ENCODE results near the gene ZEB1. TPM values are rescaled to one million over a fixed set of nuclear protein-coding genes. Genes with fewer than 3 reads are reported as not detected.

The ZEB1 gene
- total and polyA plus RNA-seq, 2 of the 13 experiments (the other 11 are each of a cell fraction or from before 2014, with no cell fraction given): 9.6 to 18.0 TPM

DNA sequence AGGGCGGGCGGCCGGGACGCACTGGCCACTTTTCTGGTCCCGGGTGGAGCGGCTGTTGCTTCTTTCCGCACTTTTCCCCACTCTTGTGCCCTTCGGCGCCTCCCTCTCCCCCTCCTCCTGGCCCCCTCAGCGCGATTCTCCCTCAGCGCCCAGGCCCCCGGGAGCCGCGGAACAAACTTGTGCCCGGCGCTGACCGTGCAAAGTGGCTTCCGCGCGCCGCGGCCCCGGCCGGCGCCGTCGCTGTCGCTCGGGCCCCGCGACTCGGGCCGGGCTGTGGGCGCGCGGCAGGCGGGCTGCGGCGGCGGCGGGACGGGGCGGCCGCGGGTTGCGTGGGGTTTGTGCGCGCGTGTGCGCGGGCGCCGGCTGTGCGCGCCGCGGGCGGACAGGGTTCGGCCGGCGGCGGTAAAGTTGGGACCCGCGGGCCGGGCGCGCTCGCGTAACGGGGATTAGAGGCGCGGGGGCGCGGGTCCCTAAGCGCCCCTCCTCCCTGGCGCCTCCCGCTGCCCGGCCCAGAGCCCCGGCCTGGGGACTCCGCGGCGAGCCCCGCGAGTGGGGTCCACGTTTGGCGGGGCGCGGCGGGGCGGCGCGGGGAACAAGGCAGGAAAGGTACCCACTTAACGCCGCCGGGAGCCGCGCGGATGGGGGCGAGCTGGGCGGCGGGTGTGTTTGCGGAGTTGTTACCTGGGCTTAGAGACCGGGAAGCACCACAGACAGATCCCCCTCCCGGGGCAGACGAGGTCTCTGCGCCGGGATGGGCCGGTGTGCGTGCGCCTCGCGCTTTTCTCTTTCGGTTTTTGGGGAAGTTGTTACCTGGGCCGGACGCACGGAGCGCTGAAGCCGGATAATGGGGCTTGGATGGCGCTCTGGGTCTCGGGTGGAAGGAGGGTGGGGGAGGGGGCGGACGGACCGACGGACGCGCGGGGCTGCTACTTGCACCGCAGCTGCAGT, 860 bp downstream of the ZEB1 start (continued):
- TF ChIP-seq, protein P1, sequence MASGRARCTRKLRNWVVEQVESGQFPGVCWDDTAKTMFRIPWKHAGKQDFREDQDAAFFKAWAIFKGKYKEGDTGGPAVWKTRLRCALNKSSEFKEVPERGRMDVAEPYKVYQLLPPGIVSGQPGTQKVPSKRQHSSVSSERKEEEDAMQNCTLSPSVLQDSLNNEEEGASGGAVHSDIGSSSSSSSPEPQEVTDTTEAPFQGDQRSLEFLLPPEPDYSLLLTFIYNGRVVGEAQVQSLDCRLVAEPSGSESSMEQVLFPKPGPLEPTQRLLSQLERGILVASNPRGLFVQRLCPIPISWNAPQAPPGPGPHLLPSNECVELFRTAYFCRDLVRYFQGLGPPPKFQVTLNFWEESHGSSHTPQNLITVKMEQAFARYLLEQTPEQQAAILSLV (CRISPR knock-in tag; IDR thresholded peaks at IDR 0.05; ENCODE audit: borderline replicate concordance): 0 out of 2 replicates have a peak, but pooled peaks have one; percentile 18
- TF ChIP-seq, protein P2, sequence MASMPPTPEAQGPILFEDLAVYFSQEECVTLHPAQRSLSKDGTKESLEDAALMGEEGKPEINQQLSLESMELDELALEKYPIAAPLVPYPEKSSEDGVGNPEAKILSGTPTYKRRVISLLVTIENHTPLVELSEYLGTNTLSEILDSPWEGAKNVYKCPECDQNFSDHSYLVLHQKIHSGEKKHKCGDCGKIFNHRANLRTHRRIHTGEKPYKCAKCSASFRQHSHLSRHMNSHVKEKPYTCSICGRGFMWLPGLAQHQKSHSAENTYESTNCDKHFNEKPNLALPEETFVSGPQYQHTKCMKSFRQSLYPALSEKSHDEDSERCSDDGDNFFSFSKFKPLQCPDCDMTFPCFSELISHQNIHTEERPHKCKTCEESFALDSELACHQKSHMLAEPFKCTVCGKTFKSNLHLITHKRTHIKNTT (CRISPR knock-in tag; IDR thresholded peaks at IDR 0.05): no peak
- TF ChIP-seq TRIM24 (CRISPR knock-in tag; IDR thresholded peaks at IDR 0.05) (no peak), HOXA3 (CRISPR knock-in tag; IDR thresholded peaks at IDR 0.05) (0 out of 2 replicates have a peak, but pooled peaks have one; percentile 41), HNRNPLL (IDR thresholded peaks at IDR 0.05; ENCODE audit: low read depth, low read length, poor library complexity, severe bottlenecking) (peak; percentile 29), ZNF234 (CRISPR knock-in tag; conservative IDR thresholded peaks at IDR 0.05) (no peak), HDAC1 (CRISPR knock-in tag; IDR thresholded peaks at IDR 0.05) (0 out of 2 replicates have a peak, but pooled peaks have one; percentile 1), CAMTA2 (CRISPR knock-in tag; IDR thresholded peaks at IDR 0.05; ENCODE audit: borderline replicate concordance) (0 out of 2 replicates have a peak, but pooled peaks have one; percentile 56), MXI1 (IDR thresholded peaks at IDR 0.05; ENCODE audit: borderline replicate concordance, low read depth, low read length) (peak; percentile 20; the same call in 1 of the 3 replicates), TMF1 (CRISPR knock-in tag; IDR thresholded peaks at IDR 0.05; ENCODE audit: low read depth) (no peak), PHF21A (CRISPR knock-in tag; IDR thresholded peaks at IDR 0.05) (0 out of 2 replicates have a peak, but pooled peaks have one; percentile 37), HDAC2 (CRISPR knock-in tag; IDR thresholded peaks at IDR 0.05) (0 out of 2 replicates have a peak, but pooled peaks have one; percentile 3), ZNF790 (CRISPR knock-in tag; IDR thresholded peaks at IDR 0.05; ENCODE audit: borderline replicate concordance) (0 out of 2 replicates have a peak, but pooled peaks have one; percentile 46), HMG20A (CRISPR knock-in tag; IDR thresholded peaks at IDR 0.05; ENCODE audit: borderline replicate concordance) (no peak), EED (CRISPR knock-in tag; IDR thresholded peaks at IDR 0.05) (0 out of 2 replicates have a peak, but pooled peaks have one; percentile 11), FOXP1 (IDR thresholded peaks at IDR 0.05) (no peak), FOXP1 (CRISPR knock-in tag; IDR thresholded peaks at IDR 0.05) (no peak), ZNF777 (CRISPR knock-in tag; IDR thresholded peaks at IDR 0.05) (peak; percentile 2)
- TF ChIP-seq, protein P3, sequence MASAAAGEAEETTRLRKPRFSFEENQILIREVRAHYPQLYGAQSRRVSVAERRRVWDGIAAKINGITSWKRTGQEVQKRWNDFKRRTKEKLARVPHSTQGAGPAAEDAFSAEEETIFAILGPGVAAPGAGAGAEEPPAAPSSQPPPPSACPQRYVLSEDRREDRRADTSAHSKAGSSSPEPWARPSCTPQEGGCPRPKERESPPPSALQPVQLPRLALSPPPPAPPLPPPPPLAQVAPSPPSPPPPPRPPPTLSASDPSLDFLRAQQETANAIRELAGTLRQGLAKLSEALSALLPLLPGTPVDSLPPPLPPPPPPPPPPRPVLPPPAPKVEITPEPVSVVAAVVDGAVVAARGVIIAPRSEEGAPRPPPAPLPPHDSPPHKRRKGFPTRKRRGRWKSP (CRISPR knock-in tag; IDR thresholded peaks at IDR 0.05): 0 out of 2 replicates have a peak, but pooled peaks have one; percentile 23
- TF ChIP-seq, protein P4, sequence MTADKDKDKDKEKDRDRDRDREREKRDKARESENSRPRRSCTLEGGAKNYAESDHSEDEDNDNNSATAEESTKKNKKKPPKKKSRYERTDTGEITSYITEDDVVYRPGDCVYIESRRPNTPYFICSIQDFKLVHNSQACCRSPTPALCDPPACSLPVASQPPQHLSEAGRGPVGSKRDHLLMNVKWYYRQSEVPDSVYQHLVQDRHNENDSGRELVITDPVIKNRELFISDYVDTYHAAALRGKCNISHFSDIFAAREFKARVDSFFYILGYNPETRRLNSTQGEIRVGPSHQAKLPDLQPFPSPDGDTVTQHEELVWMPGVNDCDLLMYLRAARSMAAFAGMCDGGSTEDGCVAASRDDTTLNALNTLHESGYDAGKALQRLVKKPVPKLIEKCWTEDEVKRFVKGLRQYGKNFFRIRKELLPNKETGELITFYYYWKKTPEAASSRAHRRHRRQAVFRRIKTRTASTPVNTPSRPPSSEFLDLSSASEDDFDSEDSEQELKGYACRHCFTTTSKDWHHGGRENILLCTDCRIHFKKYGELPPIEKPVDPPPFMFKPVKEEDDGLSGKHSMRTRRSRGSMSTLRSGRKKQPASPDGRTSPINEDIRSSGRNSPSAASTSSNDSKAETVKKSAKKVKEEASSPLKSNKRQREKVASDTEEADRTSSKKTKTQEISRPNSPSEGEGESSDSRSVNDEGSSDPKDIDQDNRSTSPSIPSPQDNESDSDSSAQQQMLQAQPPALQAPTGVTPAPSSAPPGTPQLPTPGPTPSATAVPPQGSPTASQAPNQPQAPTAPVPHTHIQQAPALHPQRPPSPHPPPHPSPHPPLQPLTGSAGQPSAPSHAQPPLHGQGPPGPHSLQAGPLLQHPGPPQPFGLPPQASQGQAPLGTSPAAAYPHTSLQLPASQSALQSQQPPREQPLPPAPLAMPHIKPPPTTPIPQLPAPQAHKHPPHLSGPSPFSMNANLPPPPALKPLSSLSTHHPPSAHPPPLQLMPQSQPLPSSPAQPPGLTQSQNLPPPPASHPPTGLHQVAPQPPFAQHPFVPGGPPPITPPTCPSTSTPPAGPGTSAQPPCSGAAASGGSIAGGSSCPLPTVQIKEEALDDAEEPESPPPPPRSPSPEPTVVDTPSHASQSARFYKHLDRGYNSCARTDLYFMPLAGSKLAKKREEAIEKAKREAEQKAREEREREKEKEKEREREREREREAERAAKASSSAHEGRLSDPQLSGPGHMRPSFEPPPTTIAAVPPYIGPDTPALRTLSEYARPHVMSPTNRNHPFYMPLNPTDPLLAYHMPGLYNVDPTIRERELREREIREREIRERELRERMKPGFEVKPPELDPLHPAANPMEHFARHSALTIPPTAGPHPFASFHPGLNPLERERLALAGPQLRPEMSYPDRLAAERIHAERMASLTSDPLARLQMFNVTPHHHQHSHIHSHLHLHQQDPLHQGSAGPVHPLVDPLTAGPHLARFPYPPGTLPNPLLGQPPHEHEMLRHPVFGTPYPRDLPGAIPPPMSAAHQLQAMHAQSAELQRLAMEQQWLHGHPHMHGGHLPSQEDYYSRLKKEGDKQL (CRISPR knock-in tag; IDR thresholded peaks at IDR 0.05; ENCODE audit: low read depth): no peak
